Subcutaneous abdominal adipose tissue (tissue), 5 donors: ENCODE measurements around the gene UBTD2.

Source experiments
- H3K27ac ChIP-seq: one replicate; pipeline ENCODE4 v1.7.0; 2013; ENCODE audit warnings: low read depth, mild to moderate bottlenecking, inconsistent platforms, low read length, moderate library complexity
- H3K27me3 ChIP-seq, 5 donors: one replicate each; pipeline ENCODE4 v1.7.0; 2013; ENCODE audit warnings: low read length in 5 of 5, inconsistent platforms in 1 of 5; ENCODE audit not compliant: control insufficient read depth in 5 of 5, insufficient read depth in 4 of 5
- H3K36me3 ChIP-seq, 5 donors: one replicate each; pipeline ENCODE4 v1.7.0; 2013; ENCODE audit warnings: low read length in 5 of 5; ENCODE audit not compliant: control insufficient read depth in 5 of 5, insufficient read depth in 5 of 5
- H3K4me1 ChIP-seq, 5 donors: one replicate each; pipeline ENCODE4 v1.7.0; 2013; ENCODE audit warnings: low read length in 5 of 5, mild to moderate bottlenecking in 3 of 5, moderate library complexity in 1 of 5; ENCODE audit not compliant: control insufficient read depth in 5 of 5, insufficient read depth in 5 of 5
- H3K4me3 ChIP-seq, 5 donors: one replicate each; pipeline ENCODE4 v1.7.0; 2013; ENCODE audit warnings: low read length in 5 of 5, low read depth in 1 of 5
- H3K9ac ChIP-seq, 5 donors: one replicate each; pipeline ENCODE4 v1.7.0; 2013; ENCODE audit warnings: low read length in 5 of 5, mild to moderate bottlenecking in 4 of 5, moderate library complexity in 3 of 5
- H3K9me3 ChIP-seq, 5 donors: one replicate each; pipeline ENCODE4 v1.7.0; 2013; ENCODE audit warnings: low read length in 5 of 5; ENCODE audit not compliant: control insufficient read depth in 5 of 5
- donor health status: healthy.
- donor health status: healthy.
- donor health status: healthy.
- donor health status: healthy.
- donor health status: healthy.

The UBTD2 gene

DNA sequence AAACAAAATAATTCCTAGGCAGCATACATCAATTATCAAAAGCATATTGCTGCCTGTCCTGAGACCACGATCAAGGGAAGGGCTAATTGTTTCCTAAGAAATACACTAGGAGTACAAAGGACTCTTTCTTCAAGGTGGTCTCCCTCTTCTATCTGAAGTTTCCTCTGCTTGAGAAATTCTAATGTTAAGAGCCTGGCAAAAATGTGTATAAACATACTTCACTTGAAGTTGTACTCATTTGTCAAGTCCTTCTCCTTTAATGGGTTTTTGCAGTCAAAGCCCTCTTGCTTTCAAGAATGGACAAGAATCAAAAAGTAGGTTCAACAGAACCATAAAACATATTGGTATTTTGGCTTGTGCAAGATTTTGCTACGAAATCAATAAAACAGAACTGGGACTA is 31.1 kb downstream of the UBTD2 start:
- no peaks in the 10 kb centered on the region for H3K27me3 ChIP-seq
- H3K9ac ChIP-seq: no peak overlapping the region
- H3K9me3 ChIP-seq: peaks cover 3 to 26% (median 12%) of the 10 kb centered on the region in 5 donors
- no peak overlapping the region for H3K27ac ChIP-seq
- H3K4me1 ChIP-seq: no peaks in the 10 kb centered on the region
- peaks cover 4 to 11% (median 10%) of the 10 kb centered on the region in 5 donors for H3K36me3 ChIP-seq
- H3K4me3 ChIP-seq: no peak overlapping the region

DNA sequence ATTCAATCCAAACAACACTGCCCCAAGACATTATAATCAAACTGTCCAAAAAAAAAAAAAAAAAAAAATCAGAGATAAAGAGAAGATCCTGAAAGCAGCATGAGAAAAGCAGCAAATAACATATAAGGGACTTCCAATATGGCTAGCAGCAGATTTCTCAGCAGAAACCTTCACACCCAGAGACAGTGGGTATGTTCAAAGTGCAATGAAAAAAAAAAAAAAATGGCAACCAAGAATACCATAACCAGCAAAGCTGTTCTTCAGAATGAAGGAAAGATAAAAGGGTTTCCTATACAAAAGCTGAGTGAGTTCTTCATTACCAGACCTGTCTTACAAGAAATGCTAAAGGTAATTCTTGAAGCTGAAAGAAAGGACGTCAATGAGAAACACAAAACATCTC is 32.1 kb downstream of the UBTD2 start:
- Histone ChIP-seq H3K36me3 (peaks cover 4 to 11% (median 10%) of the 10 kb centered on the region in 5 donors), H3K9ac (no peak overlapping the region), H3K9me3 (peaks cover 3 to 26% (median 12%) of the 10 kb centered on the region in 5 donors), H3K27ac (no peak overlapping the region), H3K27me3 (no peaks in the 10 kb centered on the region), H3K4me3 (no peak overlapping the region), H3K4me1 (no peaks in the 10 kb centered on the region)

GRCh38 chr5:172248637-172249036 is 34.9 kb downstream of the UBTD2 start:
- Histone ChIP-seq H3K9me3 (peaks cover 3 to 26% (median 12%) of the 10 kb centered on the region in 5 donors), H3K4me1 (peaks cover 0 to 6% (median 0%) of the 10 kb centered on the region in 5 donors), H3K4me3 (no peak overlapping the region), H3K9ac (no peak overlapping the region), H3K27ac (no peak overlapping the region), H3K27me3 (no peaks in the 10 kb centered on the region), H3K36me3 (peaks cover 0 to 4% (median 0%) of the 10 kb centered on the region in 5 donors)

DNA sequence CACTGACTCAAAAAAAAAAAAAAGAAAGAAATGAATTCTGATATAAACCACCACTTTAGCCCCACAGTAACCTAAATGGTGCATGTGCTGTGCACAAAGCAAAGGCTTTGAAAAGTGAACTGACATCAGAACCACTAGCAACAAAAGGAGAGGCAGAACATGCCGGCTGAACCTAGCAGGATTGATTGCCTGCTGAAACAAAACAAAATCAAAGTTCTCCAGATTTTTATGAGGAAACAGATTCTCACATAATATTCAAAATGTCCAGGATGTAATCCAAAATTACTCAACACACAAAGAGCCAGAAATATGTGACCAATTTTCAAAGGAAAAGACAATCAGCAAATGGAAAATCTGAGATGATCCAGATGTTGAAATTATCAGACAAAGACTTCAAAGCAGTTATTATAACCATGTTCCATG is 37.9 kb downstream of the UBTD2 start:
- Histone ChIP-seq H3K36me3 (peaks cover 0 to 4% (median 0%) of the 10 kb centered on the region in 5 donors), H3K27me3 (no peaks in the 10 kb centered on the region), H3K9me3 (peaks cover 0 to 5% (median 0%) of the 10 kb centered on the region in 5 donors), H3K9ac (no peak overlapping the region), H3K4me3 (no peak overlapping the region), H3K27ac (no peak overlapping the region), H3K4me1 (peaks cover 0 to 6% (median 0%) of the 10 kb centered on the region in 5 donors)

DNA sequence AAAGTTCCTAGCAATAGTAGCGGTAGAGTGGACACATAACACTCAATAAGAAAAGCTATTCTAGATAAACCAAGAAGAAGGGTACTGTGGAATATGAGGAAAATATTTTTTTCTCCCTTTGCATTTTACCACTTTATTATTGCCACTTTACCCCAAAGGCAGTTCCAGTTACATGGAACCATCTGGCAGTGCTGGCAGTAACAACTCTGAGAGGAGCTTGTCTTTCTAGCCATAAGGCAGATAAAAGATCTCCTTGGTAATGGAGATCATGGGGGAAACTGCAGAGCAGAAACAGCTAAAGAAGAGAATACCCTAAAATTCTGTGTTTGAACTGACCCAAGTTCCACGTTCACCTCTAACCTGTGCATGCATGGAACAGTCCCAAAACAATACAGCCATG is 38.5 kb downstream of the UBTD2 start:
- H3K27ac ChIP-seq: no peak overlapping the region

DNA sequence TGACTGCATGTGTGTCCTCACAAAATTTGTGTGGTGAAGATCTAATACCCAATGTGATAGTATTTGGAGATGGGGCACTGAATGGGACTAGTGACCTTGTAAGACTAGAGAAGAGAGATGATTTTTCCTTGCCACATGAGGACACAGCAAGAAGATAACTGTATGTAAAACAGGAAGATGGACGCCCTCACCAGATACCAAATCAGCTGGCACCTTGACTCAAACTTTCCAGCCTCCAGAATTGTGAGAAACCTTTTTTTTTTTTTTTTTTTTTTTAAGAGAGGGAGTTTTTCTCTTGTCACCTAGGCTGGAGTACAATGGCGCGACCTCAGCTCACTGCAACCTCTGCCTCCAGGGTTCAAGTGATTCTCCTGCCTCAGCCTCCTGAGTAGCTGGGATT is 40.3 kb downstream of the UBTD2 start:
- no peaks in the 10 kb centered on the region for H3K27me3 ChIP-seq
- no peaks in the 10 kb centered on the region for H3K36me3 ChIP-seq
- H3K4me3 ChIP-seq: no peak overlapping the region
- peaks cover 0 to 6% (median 0%) of the 10 kb centered on the region in 5 donors for H3K4me1 ChIP-seq
- H3K27ac ChIP-seq: no peak overlapping the region
- H3K9ac ChIP-seq: no peak overlapping the region
- no peaks in the 10 kb centered on the region for H3K9me3 ChIP-seq

More for the DNA sequence above, 38.5 kb downstream of the UBTD2 start:
- Histone ChIP-seq H3K36me3 (no peaks in the 10 kb centered on the region), H3K4me3 (no peak overlapping the region), H3K27me3 (no peaks in the 10 kb centered on the region), H3K4me1 (peaks cover 0 to 6% (median 0%) of the 10 kb centered on the region in 5 donors), H3K9me3 (no peaks in the 10 kb centered on the region), H3K9ac (no peak overlapping the region)

GRCh38 chr5:172238334-172238733 is 45.2 kb downstream of the UBTD2 start:
- H3K4me3 ChIP-seq: no peak overlapping the region
- peaks cover 1 to 6% (median 2%) of the 10 kb centered on the region in 5 donors for H3K36me3 ChIP-seq
- H3K4me1 ChIP-seq: peaks cover 0 to 7% (median 6%) of the 10 kb centered on the region in 5 donors
- H3K27ac ChIP-seq: no peak overlapping the region
- H3K9me3 ChIP-seq: no peaks in the 10 kb centered on the region
- no peaks in the 10 kb centered on the region for H3K27me3 ChIP-seq
- H3K9ac ChIP-seq: no peak overlapping the region

DNA sequence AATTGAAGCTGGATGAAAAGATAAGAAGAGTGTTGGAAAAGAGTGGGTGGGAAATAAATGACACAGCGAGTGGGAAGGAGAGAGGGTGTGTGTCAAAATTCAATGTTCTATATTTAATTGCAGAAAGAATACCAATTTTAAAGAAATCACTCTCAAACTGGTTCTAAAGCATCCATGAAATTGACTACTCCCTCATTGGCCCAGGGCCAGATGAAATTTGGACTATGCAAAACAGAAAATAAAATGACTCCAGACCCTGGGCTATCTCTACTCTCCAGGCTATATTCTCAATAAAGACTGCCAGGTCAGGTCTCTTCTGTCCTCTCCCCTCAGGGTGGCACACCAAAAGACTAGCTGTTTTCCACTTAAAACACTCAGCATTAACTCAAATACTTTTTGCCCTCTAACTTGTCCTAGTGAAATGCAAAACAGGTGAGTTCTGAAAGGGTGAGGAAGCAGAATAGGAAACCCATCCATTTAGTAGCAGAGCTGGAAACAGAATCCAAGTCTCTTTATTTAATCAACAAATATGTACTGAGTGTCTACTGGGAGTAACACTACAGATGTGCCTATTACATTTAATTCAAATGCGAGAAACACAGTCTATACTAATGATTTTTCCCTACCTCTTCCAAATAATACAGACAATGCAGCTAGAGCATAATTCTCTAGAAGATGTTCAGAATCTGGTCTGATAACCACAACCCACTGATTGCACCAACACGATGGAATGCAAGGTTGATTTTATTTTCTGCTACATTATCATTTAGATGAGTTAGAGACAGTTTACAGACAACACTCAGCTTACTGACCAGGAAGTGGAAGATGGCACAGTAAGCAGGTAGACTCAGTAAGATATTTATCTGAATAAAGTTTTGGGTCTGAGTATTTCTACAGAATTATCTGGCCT is 47.5 kb downstream of the UBTD2 start:
- H3K9me3 ChIP-seq: no peaks in the 10 kb centered on the region
- H3K4me1 ChIP-seq: peaks cover 0 to 7% (median 6%) of the 10 kb centered on the region in 5 donors
- H3K9ac ChIP-seq: no peak overlapping the region
- H3K27ac ChIP-seq: no peak overlapping the region
- H3K4me3 ChIP-seq: no peak overlapping the region
- H3K36me3 ChIP-seq: peaks cover 8 to 16% (median 11%) of the 10 kb centered on the region in 5 donors
- no peaks in the 10 kb centered on the region for H3K27me3 ChIP-seq

DNA sequence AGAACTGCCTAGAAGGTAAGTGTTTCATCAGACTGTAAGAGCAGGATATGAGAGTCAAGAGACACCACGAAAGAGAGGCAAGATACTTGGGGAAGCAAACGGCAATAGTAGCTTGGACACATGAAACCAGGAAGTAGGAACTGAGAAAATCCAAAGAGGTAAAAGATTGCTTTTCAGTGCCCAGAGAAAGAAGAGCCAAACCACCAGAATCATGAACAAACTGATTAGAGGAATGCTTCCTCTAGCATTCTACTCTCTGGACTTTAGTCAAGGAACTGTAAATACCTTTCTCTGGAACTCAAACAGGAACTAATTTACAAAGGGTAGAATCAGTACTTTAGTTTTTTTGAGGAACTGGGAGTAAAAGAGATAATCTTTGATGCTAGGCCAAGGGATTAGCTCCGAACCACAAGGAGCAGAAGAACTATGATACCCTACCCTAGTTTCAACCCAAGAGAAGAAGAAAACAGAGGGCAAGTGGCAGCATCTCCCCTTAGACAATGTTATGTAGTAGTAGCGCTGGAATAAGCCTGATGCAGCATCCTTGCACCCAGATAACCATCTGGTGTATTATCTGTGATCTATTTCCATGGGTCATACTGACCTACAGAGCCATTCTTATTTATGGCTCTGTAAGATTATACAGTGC is 48.3 kb downstream of the UBTD2 start:
- H3K9ac ChIP-seq: no peak overlapping the region
- no peaks in the 10 kb centered on the region for H3K9me3 ChIP-seq
- peaks cover 0 to 7% (median 6%) of the 10 kb centered on the region in 5 donors for H3K4me1 ChIP-seq
- no peaks in the 10 kb centered on the region for H3K27me3 ChIP-seq
- H3K4me3 ChIP-seq: no peak overlapping the region
- H3K27ac ChIP-seq: no peak overlapping the region
- peaks cover 8 to 17% (median 11%) of the 10 kb centered on the region in 5 donors for H3K36me3 ChIP-seq

- peaks cover 0 to 7% (median 6%) of the 10 kb centered on the region in 5 donors for H3K4me1 ChIP-seq
- no peak overlapping the region for H3K9ac ChIP-seq
- H3K9me3 ChIP-seq: no peaks in the 10 kb centered on the region
- H3K36me3 ChIP-seq: peaks cover 8 to 23% (median 14%) of the 10 kb centered on the region in 5 donors
- no peaks in the 10 kb centered on the region for H3K27me3 ChIP-seq
- no peak overlapping the region for H3K27ac ChIP-seq
- H3K4me3 ChIP-seq: no peak overlapping the region
Measured at GRCh38 chr5:172234031-172234430, 49.5 kb downstream of the UBTD2 start.
